Calu3 (cell line): ENCODE results near the gene BRD7. TPM values are rescaled to one million over a fixed set of nuclear protein-coding genes. Genes with fewer than 3 reads are reported as not detected.

Experiments used
- BruUV-seq: library from RNA; stranded (reverse); fragments of 400-500 nt; replicated peaks from 2 replicates; lab custom pipeline; 2021; lab: Mats Ljungman, UMichigan
- CTCF ChIA-PET: fragments of 300-600 bp; sonication (Branson Sonifier 250); formaldehyde crosslinking; loops from one replicate; lab custom pipeline; 2022; ENCODE audit warnings: antibody characterized with exemption; lab: Charles Lee
- DNase-seq: peaks from one replicate; pipeline ENCODE4 v3.0.0; 2022
- H3K27ac Mint-ChIP-seq: one replicate; pipeline ENCODE4 v1.8.0; 2022; ENCODE audit warnings: mixed read lengths; ENCODE audit not compliant: unreplicated experiment
- H3K27me3 Mint-ChIP-seq: one replicate; pipeline ENCODE4 v1.8.0; 2022; ENCODE audit warnings: mixed read lengths; ENCODE audit not compliant: unreplicated experiment
- H3K36me3 Mint-ChIP-seq: one replicate; pipeline ENCODE4 v1.8.0; 2022; ENCODE audit warnings: mild to moderate bottlenecking, moderate library complexity, mixed read lengths; ENCODE audit not compliant: insufficient read depth, unreplicated experiment
- H3K4me1 Mint-ChIP-seq: one replicate; pipeline ENCODE4 v1.8.0; 2022; ENCODE audit warnings: mild to moderate bottlenecking, low read depth, mixed read lengths; ENCODE audit not compliant: unreplicated experiment
- H3K4me3 Mint-ChIP-seq: one replicate; pipeline ENCODE4 v1.8.0; 2022; ENCODE audit warnings: mild to moderate bottlenecking, low read depth, moderate library complexity, mixed read lengths; ENCODE audit not compliant: unreplicated experiment
- H3K9me3 Mint-ChIP-seq: one replicate; pipeline ENCODE4 v1.8.0; 2022; ENCODE audit warnings: low read depth, mixed read lengths; ENCODE audit not compliant: unreplicated experiment
- CTCF ChIP-seq: fragments of 200-600 bp; IDR thresholded peaks from one replicate; pipeline ENCODE4 v1.8.0; 2022; ENCODE audit warnings: antibody characterized with exemption; ENCODE audit not compliant: unreplicated experiment
- intact Hi-C: fragments of 100-400 bp; cut with micrococcal nuclease; formaldehyde crosslinking; loops from one replicate; pipeline ENCODE4 v1.10.0; 2022; ENCODE audit not compliant: unreplicated experiment
- total RNA-seq: library from RNA; stranded (reverse); gene quantifications from 2 replicates; pipeline ENCODE4 v1.2.3, GENCODE V29; 2022

The BRD7 gene
- total RNA-seq, 1 experiment from 2014 or later = 98.7 TPM

- no peak for TF ChIP-seq CTCF
- no peak for DNase-seq
- intact Hi-C loops = no loop called here
- Mint-ChIP-seq H3K4me1 (no peaks in the 10 kb centered on the region), H3K27ac (no peak overlapping the region), H3K9me3 (no peaks in the 10 kb centered on the region), H3K27me3 (no peaks in the 10 kb centered on the region), H3K36me3 (peaks cover 19% of the 10 kb centered on the region), H3K4me3 (no peak overlapping the region)
- no TSS peak for BruUV-seq
- CTCF ChIA-PET = no interaction called here
These were observed 34.4 kb downstream of the BRD7 start for GRCh38 chr16:50334106-50334975.

DNA sequence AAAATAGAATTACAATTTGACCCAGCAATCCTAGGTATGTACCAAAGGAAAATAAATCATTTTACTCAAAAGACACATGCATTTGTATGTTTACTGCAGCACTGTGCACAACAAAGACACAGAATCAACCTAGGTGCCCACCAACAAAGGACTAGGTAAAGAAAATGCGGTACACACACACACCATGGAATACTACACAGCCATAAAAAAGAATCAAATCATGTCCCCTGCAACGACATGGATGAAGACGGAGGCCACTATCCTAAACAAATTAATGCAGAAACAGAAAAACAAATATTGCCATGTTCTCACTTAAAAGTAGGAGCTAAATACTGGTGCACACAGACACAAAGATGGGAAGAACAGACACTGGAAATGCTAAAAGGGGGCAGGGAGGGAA, 36.2 kb downstream of the BRD7 start:
- Mint-ChIP-seq H3K27me3 (no peaks in the 10 kb centered on the region), H3K36me3 (peaks cover 26% of the 10 kb centered on the region), H3K4me1 (no peaks in the 10 kb centered on the region), H3K4me3 (no peak overlapping the region), H3K27ac (no peak overlapping the region), H3K9me3 (no peaks in the 10 kb centered on the region)
- no TSS peak for BruUV-seq
- intact Hi-C loops = no loop called here
- DNase-seq = no peak
- CTCF ChIA-PET = interaction anchor here (0.6 to 0.7 kb wide), 2 partner anchors 9 to 755 kb away, joined by 3 read pairs; no protein-coding TSS in a partner anchor
- TF ChIP-seq CTCF = no peak

DNA sequence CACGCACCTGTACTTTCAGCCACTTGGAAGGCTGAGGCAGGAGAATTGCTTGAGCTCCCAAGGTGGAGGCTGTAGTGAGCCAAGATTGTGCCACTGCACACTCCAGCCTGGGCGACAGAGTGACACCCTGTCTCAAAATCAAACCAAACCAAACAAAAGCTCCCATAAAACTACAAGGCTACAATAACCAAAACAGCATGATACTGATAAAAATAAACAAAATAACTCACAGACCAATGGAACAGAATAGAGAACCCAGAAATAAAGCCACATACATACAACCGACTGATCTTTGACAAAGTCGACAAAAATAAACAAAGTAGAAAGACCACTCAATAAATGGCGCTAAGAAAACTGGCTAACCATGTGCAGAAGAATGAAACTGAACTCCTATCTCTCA, 37.2 kb downstream of the BRD7 start:
- intact Hi-C loops = no loop called here
- no peaks in the 10 kb centered on the region for H3K4me1 Mint-ChIP-seq
- no peak for TF ChIP-seq CTCF
- BruUV-seq = no TSS peak
- H3K27me3 Mint-ChIP-seq = no peaks in the 10 kb centered on the region
- H3K27ac Mint-ChIP-seq = no peak overlapping the region
- CTCF ChIA-PET = interaction anchor here (0.7 kb wide), 1 partner anchor 10 kb away, joined by 3 read pairs; no protein-coding TSS in a partner anchor
- no peak overlapping the region for H3K4me3 Mint-ChIP-seq
- no peaks in the 10 kb centered on the region for H3K9me3 Mint-ChIP-seq
- H3K36me3 Mint-ChIP-seq = peaks cover 22% of the 10 kb centered on the region
- DNase-seq = no peak

- TF ChIP-seq CTCF = no peak
- H3K9me3 Mint-ChIP-seq = no peaks in the 10 kb centered on the region
- H3K4me3 Mint-ChIP-seq = no peak overlapping the region
- no peaks in the 10 kb centered on the region for H3K27me3 Mint-ChIP-seq
- no peak overlapping the region for H3K27ac Mint-ChIP-seq
- H3K4me1 Mint-ChIP-seq = no peaks in the 10 kb centered on the region
- intact Hi-C loops = no loop called here
- no TSS peak for BruUV-seq
- H3K36me3 Mint-ChIP-seq = peaks cover 31% of the 10 kb centered on the region
- CTCF ChIA-PET = interaction anchor here (0.7 to 1.1 kb wide), 2 partner anchors 40 to 305 kb away, joined by 3 to 5 read pairs; partner anchors contain the start of gene CNEP1R1
- no peak for DNase-seq
These were observed 39.2 kb downstream of the BRD7 start for GRCh38 chr16:50329446-50330189.
